Measurements from ENCODE around the gene CSMD2. TPM values are rescaled to one million over a fixed set of nuclear protein-coding genes. Genes with fewer than 3 reads are reported as not detected.
"Not testable (repeated sequence)": the region's sequence is repeated elsewhere in the genome, so short reads cannot be mapped to it uniquely, and the experiment has no call there.

Gene CSMD2
- total RNA-seq, 4 donors from 2014 or later: 0.16 to 1.00 (median 0.27) TPM; not detected in 1

GRCh38 chr1:33512226-33513011, 652.6 kb downstream of the CSMD2 start:
- H3K9me3 ChIP-seq: no peaks in the 10 kb centered on the region
- no peak for DNase-seq
- 60 to 79% methylated on average over 3 to 6 of the region's 6 CpGs for WGBS, 2 donors (ENCODE audit: low coverage in 1 of 2)
- H3K36me3 ChIP-seq: no peaks in the 10 kb centered on the region
- no peak overlapping the region for H3K27ac ChIP-seq
- intact Hi-C loops (cut with DNase I; ENCODE audit: low total_unique reads) (no loop called here), in situ Hi-C loops (cut with MboI; ENCODE audit: low pct_ligation_motif_present in 1 of 4, low pct_unique_long_range_greater_than_20kb in 1 of 4, low sequenced_read_pairs in 3 of 4) (no loop called here)
- H3K27me3 ChIP-seq: no peaks in the 10 kb centered on the region
- no peak overlapping the region for H3K4me3 ChIP-seq
- TF ChIP-seq POLR2A (IDR thresholded peaks at IDR 0.05) (no peak), EP300 (IDR thresholded peaks at IDR 0.05; ENCODE audit: low read depth) (no peak), CTCF (IDR thresholded peaks at IDR 0.05) (no peak), POLR2AphosphoS5 (IDR thresholded peaks at IDR 0.05) (no peak)
- H3K4me1 ChIP-seq: no peaks in the 10 kb centered on the region

- in situ Hi-C loops (cut with MboI; ENCODE audit: low pct_ligation_motif_present in 1 of 4, low pct_unique_long_range_greater_than_20kb in 1 of 4, low sequenced_read_pairs in 3 of 4); intact Hi-C loops (cut with DNase I; ENCODE audit: low total_unique reads); H3K4me3 ChIP-seq; H3K36me3 ChIP-seq; H3K4me1 ChIP-seq; H3K9me3 ChIP-seq; H3K27me3 ChIP-seq; H3K27ac ChIP-seq; DNase-seq: not testable (repeated sequence)
- WGBS, 2 donors (ENCODE audit: low coverage in 1 of 2): 94% methylated on average over 6 of the region's 24 CpGs; no CpG with 5 or more reads in 1 of the 2 donors
Measured at GRCh38 chr1:33509276-33509675, 655.8 kb downstream of the CSMD2 start.

GRCh38 chr1:33508151-33508550, 656.9 kb downstream of the CSMD2 start:
- H3K4me3 ChIP-seq: no peak overlapping the region
- no peak for TF ChIP-seq POLR2A (IDR thresholded peaks at IDR 0.05)
- no peak for TF ChIP-seq POLR2AphosphoS5 (IDR thresholded peaks at IDR 0.05)
- TF ChIP-seq CTCF (IDR thresholded peaks at IDR 0.05): no peak
- no peak for TF ChIP-seq EP300 (IDR thresholded peaks at IDR 0.05; ENCODE audit: low read depth)
- H3K9me3 ChIP-seq: peaks cover 0 to 2% of the 10 kb centered on the region in 2 donors
- WGBS, 2 donors (ENCODE audit: low coverage in 1 of 2): 45% methylated on average over 1 of the region's 1 CpG; no CpG with 5 or more reads in 1 of the 2 donors
- H3K27me3 ChIP-seq: no peaks in the 10 kb centered on the region
- H3K36me3 ChIP-seq: no peaks in the 10 kb centered on the region
- no peak for DNase-seq
- in situ Hi-C loops (cut with MboI; ENCODE audit: low pct_ligation_motif_present in 1 of 4, low pct_unique_long_range_greater_than_20kb in 1 of 4, low sequenced_read_pairs in 3 of 4): no loop called here
- H3K4me1 ChIP-seq: no peaks in the 10 kb centered on the region
- H3K27ac ChIP-seq: no peak overlapping the region
- intact Hi-C loops (cut with DNase I; ENCODE audit: low total_unique reads): no loop called here

- Histone ChIP-seq H3K4me1 (no peaks in the 10 kb centered on the region), H3K27me3 (no peaks in the 10 kb centered on the region), H3K27ac (no peak overlapping the region), H3K36me3 (no peaks in the 10 kb centered on the region), H3K4me3 (no peak overlapping the region), H3K9me3 (peaks cover 0 to 2% of the 10 kb centered on the region in 2 donors)
- in situ Hi-C loops (cut with MboI; ENCODE audit: low pct_ligation_motif_present in 1 of 4, low pct_unique_long_range_greater_than_20kb in 1 of 4, low sequenced_read_pairs in 3 of 4): no loop called here
- DNase-seq: no peak
- intact Hi-C loops (cut with DNase I; ENCODE audit: low total_unique reads): no loop called here
- no peak for TF ChIP-seq EP300 (IDR thresholded peaks at IDR 0.05; ENCODE audit: low read depth)
- no peak for TF ChIP-seq POLR2AphosphoS5 (IDR thresholded peaks at IDR 0.05)
- no peak for TF ChIP-seq POLR2A (IDR thresholded peaks at IDR 0.05)
- TF ChIP-seq CTCF (IDR thresholded peaks at IDR 0.05): no peak
- WGBS, 2 donors (ENCODE audit: low coverage in 1 of 2): 86% methylated on average over 3 of the region's 3 CpGs; no CpG with 5 or more reads in 1 of the 2 donors
Measured at GRCh38 chr1:33507661-33508060, 657.4 kb downstream of the CSMD2 start.

All from transverse colon (tissue), 4 donors.